ENCODE data around the gene DIDO1. TPM values are rescaled to one million over a fixed set of nuclear protein-coding genes. Genes with fewer than 3 reads are reported as not detected.

The DIDO1 gene
- total RNA-seq, 1 donor, result 46.3 TPM

- Histone ChIP-seq H3K27me3 (ENCODE audit: insufficient read depth, low read length) (peaks cover 62% of the 10 kb centered on the region), H3K27ac (ENCODE audit: low read depth, low read length) (no peak overlapping the region), H3K9me3 (ENCODE audit: low read depth, low read length) (no peaks in the 10 kb centered on the region), H3K4me3 (ENCODE audit: insufficient read depth, low read length) (no peak overlapping the region), H3K4me2 (ENCODE audit: insufficient read depth, low read length) (no peak overlapping the region), H3K4me1 (ENCODE audit: insufficient read depth, low read length) (no peaks in the 10 kb centered on the region), H3K36me3 (ENCODE audit: insufficient read depth, low read length) (no peaks in the 10 kb centered on the region), H2AFZ (ENCODE audit: low read length) (no peak overlapping the region), H3K79me2 (ENCODE audit: insufficient read depth, low read length) (no peaks in the 10 kb centered on the region), H4K20me1 (ENCODE audit: insufficient read depth, low read length) (no peaks in the 10 kb centered on the region)
- DNase-seq (ENCODE audit: insufficient read length, low spot score, missing footprints), result peak; percentile 58
- TF ChIP-seq, protein P1, sequence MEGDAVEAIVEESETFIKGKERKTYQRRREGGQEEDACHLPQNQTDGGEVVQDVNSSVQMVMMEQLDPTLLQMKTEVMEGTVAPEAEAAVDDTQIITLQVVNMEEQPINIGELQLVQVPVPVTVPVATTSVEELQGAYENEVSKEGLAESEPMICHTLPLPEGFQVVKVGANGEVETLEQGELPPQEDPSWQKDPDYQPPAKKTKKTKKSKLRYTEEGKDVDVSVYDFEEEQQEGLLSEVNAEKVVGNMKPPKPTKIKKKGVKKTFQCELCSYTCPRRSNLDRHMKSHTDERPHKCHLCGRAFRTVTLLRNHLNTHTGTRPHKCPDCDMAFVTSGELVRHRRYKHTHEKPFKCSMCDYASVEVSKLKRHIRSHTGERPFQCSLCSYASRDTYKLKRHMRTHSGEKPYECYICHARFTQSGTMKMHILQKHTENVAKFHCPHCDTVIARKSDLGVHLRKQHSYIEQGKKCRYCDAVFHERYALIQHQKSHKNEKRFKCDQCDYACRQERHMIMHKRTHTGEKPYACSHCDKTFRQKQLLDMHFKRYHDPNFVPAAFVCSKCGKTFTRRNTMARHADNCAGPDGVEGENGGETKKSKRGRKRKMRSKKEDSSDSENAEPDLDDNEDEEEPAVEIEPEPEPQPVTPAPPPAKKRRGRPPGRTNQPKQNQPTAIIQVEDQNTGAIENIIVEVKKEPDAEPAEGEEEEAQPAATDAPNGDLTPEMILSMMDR (IDR thresholded peaks at IDR 0.05; ENCODE audit: extremely low read depth, low read depth, low read length), result no peak
These were observed 88.0 kb downstream of the DIDO1 start for GRCh38 chr20:62838128-62838891.

DNA sequence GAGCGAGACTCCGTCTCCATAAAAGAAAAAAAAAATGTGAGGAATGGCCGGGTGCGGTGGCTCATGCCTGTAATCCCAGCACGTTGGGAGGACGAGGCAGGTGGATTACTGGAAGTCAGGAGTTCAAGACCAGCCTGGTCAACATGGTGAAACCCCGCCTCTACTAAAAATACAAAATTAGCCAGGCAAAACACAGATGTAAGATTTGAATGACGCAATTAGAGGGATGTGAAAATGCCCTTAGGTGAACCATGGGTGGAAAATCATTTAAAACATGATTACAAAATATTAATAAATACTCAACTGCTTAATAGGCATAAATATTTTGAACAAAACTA, 88.5 kb downstream of the DIDO1 start:
- Histone ChIP-seq H3K4me1 (ENCODE audit: insufficient read depth, low read length) (no peaks in the 10 kb centered on the region), H2AFZ (ENCODE audit: low read length) (no peak overlapping the region), H3K27me3 (ENCODE audit: insufficient read depth, low read length) (peaks cover 67% of the 10 kb centered on the region), H4K20me1 (ENCODE audit: insufficient read depth, low read length) (no peaks in the 10 kb centered on the region), H3K36me3 (ENCODE audit: insufficient read depth, low read length) (no peaks in the 10 kb centered on the region), H3K79me2 (ENCODE audit: insufficient read depth, low read length) (no peaks in the 10 kb centered on the region), H3K27ac (ENCODE audit: low read depth, low read length) (no peak overlapping the region), H3K4me3 (ENCODE audit: insufficient read depth, low read length) (no peak overlapping the region), H3K9me3 (ENCODE audit: low read depth, low read length) (no peaks in the 10 kb centered on the region), H3K4me2 (ENCODE audit: insufficient read depth, low read length) (no peak overlapping the region)
- TF ChIP-seq, protein P1 (IDR thresholded peaks at IDR 0.05; ENCODE audit: extremely low read depth, low read depth, low read length), result no peak
- no peak for DNase-seq (ENCODE audit: insufficient read length, low spot score, missing footprints)

GRCh38 chr20:62836967-62837490, 89.3 kb downstream of the DIDO1 start:
- Histone ChIP-seq H3K36me3 (ENCODE audit: insufficient read depth, low read length) (no peaks in the 10 kb centered on the region), H3K27ac (ENCODE audit: low read depth, low read length) (no peak overlapping the region), H4K20me1 (ENCODE audit: insufficient read depth, low read length) (no peaks in the 10 kb centered on the region), H3K27me3 (ENCODE audit: insufficient read depth, low read length) (peaks cover 74% of the 10 kb centered on the region), H2AFZ (ENCODE audit: low read length) (no peak overlapping the region), H3K79me2 (ENCODE audit: insufficient read depth, low read length) (no peaks in the 10 kb centered on the region), H3K4me3 (ENCODE audit: insufficient read depth, low read length) (no peak overlapping the region), H3K4me2 (ENCODE audit: insufficient read depth, low read length) (no peak overlapping the region), H3K9me3 (ENCODE audit: low read depth, low read length) (no peaks in the 10 kb centered on the region), H3K4me1 (ENCODE audit: insufficient read depth, low read length) (no peaks in the 10 kb centered on the region)
- TF ChIP-seq, protein P1 (IDR thresholded peaks at IDR 0.05; ENCODE audit: extremely low read depth, low read depth, low read length), result no peak
- peak; percentile 31 for DNase-seq (ENCODE audit: insufficient read length, low spot score, missing footprints)
